GM12878 (cell line): ENCODE data around the gene PHLPP1. TPM values are rescaled to one million over a fixed set of nuclear protein-coding genes. Genes with fewer than 3 reads are reported as not detected.

Experiments used
- ATAC-seq: fragments of 200-7000 bp; cut with Tn5 transposase; 3 replicates; pipeline ENCODE4 v1.9.1; 2020; ENCODE audit warnings: mild to moderate bottlenecking, moderate library complexity
- BruUV-seq: library from RNA; stranded (reverse); fragments of 400-500 nt; replicated peaks from 2 replicates; lab custom pipeline; 2021; lab: Mats Ljungman, UMichigan
- CTCF ChIA-PET: fragments of 300-600 bp; sonication (Branson Sonifier 250); formaldehyde crosslinking; extraction: SDS; loops from one replicate; lab custom pipeline; 2021; ENCODE audit warnings: inconsistent platforms; lab: Yijun Ruan, JAX
- POLR2A ChIA-PET: fragments of 350-600 bp; formaldehyde crosslinking; extraction: SDS; loops from one replicate; lab custom pipeline; 2021; ENCODE audit warnings: inconsistent platforms; lab: Charles Lee
- RAD21 ChIA-PET: fragments of 300-600 bp; sonication (Branson Sonifier 250); formaldehyde crosslinking; loops from one replicate; lab custom pipeline; 2023; ENCODE audit warnings: antibody characterized with exemption; ENCODE audit not compliant: unreplicated experiment; lab: Charles Lee
- SMC1A ChIA-PET: fragments of 300-600 bp; sonication (Branson Sonifier 250); formaldehyde crosslinking; loops from one replicate; lab custom pipeline; 2023; ENCODE audit not compliant: unreplicated experiment, uncharacterized antibody; lab: Charles Lee
- DNase-seq: peaks from one replicate; pipeline ENCODE4 v3.0.0-alpha.2; 2011; ENCODE audit warnings: low read depth, low spot score
- FAIRE-seq: peaks from 3 replicates; lab custom pipeline; 2011; peaks lifted over from hg19 to GRCh38; lab: Jason Lieb, UNC
- H2AFZ ChIP-seq: 2 replicates; pipeline ENCODE4 v1.6.0; 2011; ENCODE audit warnings: low read depth, low read length, control low read depth; ENCODE audit not compliant: control insufficient read depth
- H3K27ac ChIP-seq: 2 replicates; pipeline ENCODE4 v1.5.1; 2011; ENCODE audit warnings: control low read depth; ENCODE audit not compliant: control insufficient read depth, insufficient read depth
- H3K27me3 ChIP-seq, 2 experiments: replicated peaks in 1 of 2; 2 replicates each; pipeline versions ENCODE4 v1.6.0 to v1.6.1; 2011; ENCODE audit warnings: low read length in 1 of 2; ENCODE audit not compliant: control insufficient read depth in 2 of 2, insufficient read depth in 2 of 2
- H3K36me3 ChIP-seq, 2 experiments: 2 replicates each; pipeline ENCODE4 v1.5.1; 2011; ENCODE audit warnings: low read length in 1 of 2; ENCODE audit not compliant: control insufficient read depth in 2 of 2, insufficient read depth in 2 of 2
- H3K4me1 ChIP-seq: 2 replicates; pipeline ENCODE4 v1.6.1; 2011; ENCODE audit warnings: mild to moderate bottlenecking, low read length, moderate library complexity, mixed read lengths; ENCODE audit not compliant: control insufficient read depth, insufficient read depth
- H3K4me2 ChIP-seq: 2 replicates; pipeline ENCODE4 v1.6.0; 2011; ENCODE audit warnings: control low read depth; ENCODE audit not compliant: control insufficient read depth, insufficient read depth
- H3K4me3 ChIP-seq: fragments of 200-600 bp; sonication (generic); 2 replicates; pipeline ENCODE4 v1.5.1; 2016
- H3K79me2 ChIP-seq: 2 replicates; pipeline ENCODE4 v1.6.0; 2011; ENCODE audit warnings: low read length; ENCODE audit not compliant: control insufficient read depth, insufficient read depth
- H3K9ac ChIP-seq: 2 replicates; pipeline ENCODE4 v1.8.0; 2011; ENCODE audit warnings: low read length, control low read depth, mixed read lengths; ENCODE audit not compliant: control insufficient read depth, insufficient read depth
- H3K9me3 ChIP-seq: replicated peaks from 3 replicates; pipeline ENCODE4 v1.5.1; 2011; ENCODE audit warnings: mild to moderate bottlenecking, low read length; ENCODE audit not compliant: control insufficient read depth, insufficient read depth
- H4K20me1 ChIP-seq: 2 replicates; pipeline ENCODE4 v1.6.0; 2011; ENCODE audit not compliant: control insufficient read depth, insufficient read depth
- BRCA1 ChIP-seq: IDR thresholded peaks from 2 replicates; pipeline ENCODE4 v1.6.1; 2011; ENCODE audit warnings: low read depth, low read length, improper control_type of control experiment
- CHD1 ChIP-seq: IDR thresholded peaks from 2 replicates; pipeline ENCODE4 v1.6.1; 2012; ENCODE audit warnings: low read depth, low read length, improper control_type of control experiment
- CHD2 ChIP-seq: IDR thresholded peaks from 2 replicates; pipeline ENCODE4 v1.6.1; 2011; ENCODE audit warnings: low read depth, low read length, improper control_type of control experiment, borderline replicate concordance
- CREM ChIP-seq: IDR thresholded peaks from 2 replicates; pipeline ENCODE4 v1.6.1; 2014; ENCODE audit warnings: antibody characterized with exemption, low read depth
- E4F1 ChIP-seq: fragments of 450-650 bp; IDR thresholded peaks from 2 replicates; pipeline ENCODE4 v1.6.1; 2018; ENCODE audit warnings: borderline replicate concordance, mild to moderate bottlenecking; ENCODE audit not compliant: partially characterized antibody
- FOXK2 ChIP-seq: fragments of 450-650 bp; IDR thresholded peaks from 2 replicates; pipeline ENCODE4 v1.6.1; 2017; ENCODE audit warnings: mild to moderate bottlenecking, moderate library complexity
- IKZF1 ChIP-seq: fragments of 450-650 bp; conservative IDR thresholded peaks from 2 replicates; pipeline ENCODE4 v1.6.1; 2017; ENCODE audit warnings: antibody characterized with exemption, mild to moderate bottlenecking
- KAT2A ChIP-seq: conservative IDR thresholded peaks from 2 replicates; pipeline ENCODE4 v1.6.1; 2011; ENCODE audit warnings: low read depth, low read length; ENCODE audit not compliant: control insufficient read depth
- PBX3 ChIP-seq: IDR thresholded peaks from 2 replicates; pipeline ENCODE4 v1.6.1; 2011; ENCODE audit warnings: mild to moderate bottlenecking, low read depth, low read length, moderate library complexity; ENCODE audit not compliant: insufficient replicate concordance
- WGBS: methylation state at CpG from one replicate; pipeline ENCODE4 v1.1.6; 2016; ENCODE audit warnings: low lambda C conversion rate; ENCODE audit not compliant: insufficient replicate concordance, insufficient coverage; ENCODE audit errors: missing lambda C conversion rate; 5-methylcytosine and 5-hydroxymethylcytosine counted together
- in situ Hi-C: fragments of 300-500 bp; cut with MboI; formaldehyde crosslinking; loops from 9 replicates; pipeline ENCODE4 v1.14.3; 2018; ENCODE audit warnings: mixed read lengths
- intact Hi-C: fragments of 100-400 bp; cut with micrococcal nuclease; formaldehyde crosslinking; loops from one replicate; pipeline ENCODE4 v1.14.2; 2022; ENCODE audit not compliant: unreplicated experiment
- polyA plus RNA-seq, 11 experiments: library from polyadenylated mRNA; depleted of rRNA in 4 of 11; unstranded in 6 of 11; stranded (reverse) in 5 of 11; fragments of >200 nt; fragmentation: Nextera tagmentation in 4 of 11; fragmentation: Illumina TruSeq in 1 of 11; extraction: Ambion mirVana in 4 of 11; extraction: Trizol in 1 of 11; gene quantifications; 1 replicate in 1 of 11; 2 replicates in 10 of 11; pipeline versions ENCODE4 v1.2.1 to v1.2.3, GENCODE V29; 2011 to 2016; ENCODE audit warnings: inconsistent platforms in 2 of 11, missing spikeins in 2 of 11, low read depth in 1 of 11
- total RNA-seq, 4 experiments: library from RNA; depleted of rRNA in 3 of 4; stranded (reverse); fragments of >200 nt in 3 of 4; fragmentation: Illumina TruSeq in 1 of 4; extraction: Trizol in 1 of 4; gene quantifications; 2 replicates each; pipeline versions ENCODE4 v1.2.1 to v1.2.3, GENCODE V29; 2013 to 2021

The PHLPP1 gene
- total and polyA plus RNA-seq, 10 of the 15 experiments (the other 5 are each of a cell fraction or from before 2014, with no cell fraction given) = 0.42 to 7.0 (median 1.9) TPM

- WGBS = 48% methylated on average over 1 of the region's 1 CpG
- Histone ChIP-seq H3K9ac (no peak overlapping the region), H3K36me3 (no peaks in the 10 kb centered on the region), H3K27me3 (no peaks in the 10 kb centered on the region), H3K79me2 (peaks cover 5% of the 10 kb centered on the region), H3K4me3 (no peak overlapping the region), H3K4me1 (peaks cover 8% of the 10 kb centered on the region)
- DNase-seq = no peak
- SMC1A ChIA-PET = interaction anchor here (0.7 to 1.2 kb wide), 4 partner anchors 12 to 688 kb away, joined by 3 read pairs; no protein-coding TSS in a partner anchor
- intact Hi-C loops = no loop called here
- no peak for FAIRE-seq
- TF ChIP-seq E4F1 (no peak), CREM (no peak), CHD1 (no peak), KAT2A (no peak), CHD2 (no peak)
- TF ChIP-seq, all 136 proteins: peak for 0
- ATAC-seq = no peak
- Histone ChIP-seq H3K4me2 (no peak overlapping the region), H3K9me3 (peaks cover 7% of the 10 kb centered on the region; the same call in 2 of the 3 replicates), H2AFZ (no peak overlapping the region), H4K20me1 (no peaks in the 10 kb centered on the region), H3K27ac (no peak overlapping the region)
- ChIA-PET CTCF (no interaction called here), RAD21 (no interaction called here), POLR2A (no interaction called here)
- in situ Hi-C loops = no loop called here
- no TSS peak for BruUV-seq
Observed at GRCh38 chr18:62734290-62734689, 18.9 kb downstream of the PHLPP1 start.

- BruUV-seq = no TSS peak
- H4K20me1 ChIP-seq = no peaks in the 10 kb centered on the region
- no peak overlapping the region for H2AFZ ChIP-seq
- H3K4me2 ChIP-seq = no peak overlapping the region
- H3K9ac ChIP-seq = no peak overlapping the region
- ATAC-seq = no peak
- 0% methylated on average over 1 of the region's 1 CpG for WGBS
- CTCF ChIA-PET = no interaction called here
- POLR2A ChIA-PET = no interaction called here
- peaks cover 6% of the 10 kb centered on the region; the same call in 2 of the 3 replicates for H3K9me3 ChIP-seq
- SMC1A ChIA-PET = interaction anchor here (1.2 kb wide), 1 partner anchor 13 kb away, joined by 3 read pairs; no protein-coding TSS in a partner anchor
- no peak overlapping the region for H3K4me3 ChIP-seq
- 0 out of 2 replicates have a peak, but pooled peaks cover under 1% of the 10 kb centered on the region for H3K4me1 ChIP-seq
- no peak for DNase-seq
- H3K79me2 ChIP-seq = no peaks in the 10 kb centered on the region; the same call in 1 of the 2 replicates
- no peak for FAIRE-seq
- H3K36me3 ChIP-seq = no peaks in the 10 kb centered on the region
- H3K27me3 ChIP-seq = no peaks in the 10 kb centered on the region
- RAD21 ChIA-PET = no interaction called here
- TF ChIP-seq IKZF1 = no peak
- no peak for TF ChIP-seq PBX3
- TF ChIP-seq CHD1 = no peak
- no peak for TF ChIP-seq FOXK2
- no peak for TF ChIP-seq BRCA1
- TF ChIP-seq, all 136 proteins: peak for 0
- intact Hi-C loops (no loop called here), in situ Hi-C loops (no loop called here)
- H3K27ac ChIP-seq = no peak overlapping the region
Observed at GRCh38 chr18:62735387-62735786, 20.0 kb downstream of the PHLPP1 start.
